Measurements from ENCODE around the gene SH3RF3.

DNA sequence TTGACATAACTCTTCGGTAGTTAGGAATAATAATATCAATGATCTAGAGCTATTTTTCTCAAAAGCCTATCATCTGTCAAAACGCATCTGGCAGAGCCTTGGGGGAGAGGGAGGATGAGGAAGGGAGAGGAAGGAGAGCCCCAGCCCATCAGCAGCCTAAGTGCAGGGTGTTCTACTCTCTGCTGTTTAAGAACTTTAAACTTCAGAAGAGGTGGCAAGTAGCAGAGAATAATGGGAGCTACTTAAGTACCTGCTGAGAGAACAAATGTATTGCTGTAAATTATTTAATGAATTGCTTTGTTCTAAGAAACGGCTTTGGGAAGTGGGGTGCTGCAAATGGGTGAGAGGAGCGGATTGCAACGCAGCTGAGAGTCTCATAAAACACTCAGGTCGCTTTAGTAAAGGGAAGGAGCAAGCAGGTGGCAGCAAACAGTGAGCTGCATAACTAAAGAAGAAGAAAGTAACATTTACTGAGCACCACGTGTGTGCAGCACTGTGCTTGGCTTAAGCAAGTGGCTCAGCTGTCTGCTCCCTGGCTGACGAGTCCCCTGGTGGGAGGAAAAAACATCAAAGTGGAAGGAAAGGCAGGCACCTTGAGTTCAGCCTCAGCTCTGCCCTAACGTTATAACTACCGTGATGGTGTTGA is 26.3 kb upstream of the SH3RF3 start:
- no peak for TF ChIP-seq GATA3 (IDR thresholded peaks at IDR 0.05; ENCODE audit: low read depth, low read length)
- TF ChIP-seq GATA2 (IDR thresholded peaks at IDR 0.05; ENCODE audit: low read depth, low read length), result no peak
